Right ventricle myocardium superior (tissue), 1 donor: ENCODE measurements around the gene PLA2G12A. TPM values are rescaled to one million over a fixed set of nuclear protein-coding genes. Genes with fewer than 3 reads are reported as not detected.

Experiments used
- total RNA-seq: library from RNA; stranded (reverse); fragmentation: NEBNext Ultra II Directional; extraction: Animal tissue kit (Norgen Biotek cat#: 25700); gene quantifications from one replicate; pipeline ENCODE4 v1.2.1, GENCODE V29; 2021
- donor health status: DM: no; HTN: yes; CAD: no; lungs with severe emphysema.

Gene PLA2G12A
- total RNA-seq, 1 donor from 2014 or later = 59.1 TPM

Other genes with a start within 250 kb of the PLA2G12A start
- 3.4 TPM for gene MCUB, start 169.8 kb downstream of the PLA2G12A start, total RNA-seq
- 7.0 TPM for gene CASP6, start 26.6 kb downstream of the PLA2G12A start, total RNA-seq
- 10.6 TPM for gene CFI, start 71.9 kb upstream of the PLA2G12A start, total RNA-seq
- gene GAR1, start 85.7 kb upstream of the PLA2G12A start, total RNA-seq = 7.7 TPM
- gene RRH, start 97.9 kb upstream of the PLA2G12A start, total RNA-seq = not detected
- gene LRIT3, start 118.0 kb upstream of the PLA2G12A start, total RNA-seq = not detected
- 13.8 TPM for gene EGF, start 182.8 kb upstream of the PLA2G12A start, total RNA-seq